ENCODE measurements around the gene TMBIM4. TPM values are rescaled to one million over a fixed set of nuclear protein-coding genes. Genes with fewer than 3 reads are reported as not detected.
"Not testable (repeated sequence)": the region's sequence is repeated elsewhere in the genome, so short reads cannot be mapped to it uniquely, and the experiment has no call there.

The TMBIM4 gene
- total RNA-seq, 2 experiments from 2014 or later: 19.2 to 57.0 TPM

DNA sequence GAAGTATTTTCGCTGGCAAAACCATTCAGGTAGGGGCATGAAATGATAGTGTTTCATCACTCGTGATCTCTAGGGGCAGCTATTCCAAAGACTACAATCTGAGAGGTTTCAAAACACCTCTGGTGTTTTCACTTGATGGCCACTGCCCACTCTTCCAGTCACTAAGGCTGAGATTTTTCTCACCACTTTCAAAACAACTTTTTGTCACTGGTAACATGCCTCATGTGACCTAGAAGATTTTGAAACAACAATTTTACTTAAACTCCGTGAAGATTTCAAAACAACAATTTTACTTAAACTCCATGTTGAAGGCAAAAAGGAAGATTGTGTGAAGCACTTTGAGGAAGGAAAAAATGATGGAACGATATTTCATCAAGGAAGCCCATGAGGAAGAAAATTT is 18.0 kb upstream of the TMBIM4 start:
- CTCF ChIA-PET (ENCODE audit: unreplicated experiment): no interaction called here
- intact Hi-C loops (cut with micrococcal nuclease; ENCODE audit: unreplicated experiment): no loop called here
- no peak for DNase-seq (ENCODE audit: low spot score)

DNA sequence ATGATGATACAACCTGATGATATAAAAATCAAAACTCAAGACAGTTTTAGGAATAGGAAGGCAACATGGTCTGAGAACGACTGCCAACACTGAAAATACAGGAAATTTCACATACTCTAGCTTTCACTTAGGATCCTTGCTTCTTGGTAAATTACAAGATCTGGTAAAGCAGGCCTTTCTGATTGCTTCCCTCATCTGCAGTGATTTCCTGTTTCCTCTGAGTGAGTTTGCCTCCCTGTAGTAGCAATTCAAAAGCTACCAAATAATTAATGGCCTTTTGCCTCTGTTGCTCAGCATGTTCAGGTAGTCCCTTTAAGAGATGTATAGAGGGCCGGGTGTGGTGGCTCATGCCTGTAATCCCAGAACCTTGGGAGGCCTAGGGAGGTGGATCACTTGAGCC is 17.2 kb upstream of the TMBIM4 start:
- Histone ChIP-seq H3K36me3 (ENCODE audit: insufficient read depth, low read length) (no peaks in the 10 kb centered on the region), H3K4me2 (ENCODE audit: low read length) (peak overlapping the region; percentile 15; the same call in 1 of the 2 replicates), H3K79me2 (ENCODE audit: insufficient read depth, low read depth, low read length) (no peaks in the 10 kb centered on the region), H3K9me2 (ENCODE audit: insufficient read depth, low read length) (no peaks in the 10 kb centered on the region), H3K4me1 (ENCODE audit: insufficient read depth, low read length, poor library complexity, severe bottlenecking) (peaks cover 18% of the 10 kb centered on the region), H3K27ac (ENCODE audit: low read depth, low read length, poor library complexity, severe bottlenecking) (peak overlapping the region; percentile 5), H3K4me3 (ENCODE audit: low read depth, low read length, poor library complexity, severe bottlenecking) (no peak overlapping the region), H3K9me3 (ENCODE audit: low read length) (no peaks in the 10 kb centered on the region), H2AFZ (ENCODE audit: low read length) (peak overlapping the region; percentile 74; the same call in 1 of the 2 replicates), H4K20me1 (ENCODE audit: insufficient read depth, low read length) (no peaks in the 10 kb centered on the region)
- intact Hi-C loops (cut with micrococcal nuclease; ENCODE audit: unreplicated experiment): no loop called here
- ChIA-PET CTCF (ENCODE audit: unreplicated experiment) (no interaction called here), POLR2A (interaction anchor here (0.5 to 2.2 kb wide), 3 partner anchors 9 to 1266 kb away, joined by 3 to 8 read pairs (median 4); no protein-coding TSS in a partner anchor)
- DNase-seq (ENCODE audit: low spot score): peak; percentile 24
- TF ChIP-seq, protein P1, sequence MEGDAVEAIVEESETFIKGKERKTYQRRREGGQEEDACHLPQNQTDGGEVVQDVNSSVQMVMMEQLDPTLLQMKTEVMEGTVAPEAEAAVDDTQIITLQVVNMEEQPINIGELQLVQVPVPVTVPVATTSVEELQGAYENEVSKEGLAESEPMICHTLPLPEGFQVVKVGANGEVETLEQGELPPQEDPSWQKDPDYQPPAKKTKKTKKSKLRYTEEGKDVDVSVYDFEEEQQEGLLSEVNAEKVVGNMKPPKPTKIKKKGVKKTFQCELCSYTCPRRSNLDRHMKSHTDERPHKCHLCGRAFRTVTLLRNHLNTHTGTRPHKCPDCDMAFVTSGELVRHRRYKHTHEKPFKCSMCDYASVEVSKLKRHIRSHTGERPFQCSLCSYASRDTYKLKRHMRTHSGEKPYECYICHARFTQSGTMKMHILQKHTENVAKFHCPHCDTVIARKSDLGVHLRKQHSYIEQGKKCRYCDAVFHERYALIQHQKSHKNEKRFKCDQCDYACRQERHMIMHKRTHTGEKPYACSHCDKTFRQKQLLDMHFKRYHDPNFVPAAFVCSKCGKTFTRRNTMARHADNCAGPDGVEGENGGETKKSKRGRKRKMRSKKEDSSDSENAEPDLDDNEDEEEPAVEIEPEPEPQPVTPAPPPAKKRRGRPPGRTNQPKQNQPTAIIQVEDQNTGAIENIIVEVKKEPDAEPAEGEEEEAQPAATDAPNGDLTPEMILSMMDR (conservative IDR thresholded peaks at IDR 0.05; ENCODE audit: low read length): no peak
- no peak for TF ChIP-seq EZH2phosphoT487 (IDR thresholded peaks at IDR 0.05; ENCODE audit: borderline replicate concordance, low read depth, low read length)
- BruUV-seq (replicated peaks): no TSS peak

More for the DNA sequence above, 18.0 kb upstream of the TMBIM4 start:
- H3K4me1 ChIP-seq (ENCODE audit: insufficient read depth, low read length, poor library complexity, severe bottlenecking): peaks cover 18% of the 10 kb centered on the region
- no peaks in the 10 kb centered on the region for H3K36me3 ChIP-seq (ENCODE audit: insufficient read depth, low read length)
- POLR2A ChIA-PET: interaction anchor here (0.5 kb wide), 1 partner anchor 1267 kb away, joined by 3 read pairs; no protein-coding TSS in a partner anchor
- H3K79me2 ChIP-seq (ENCODE audit: insufficient read depth, low read depth, low read length): no peaks in the 10 kb centered on the region
- H3K9me3 ChIP-seq (ENCODE audit: low read length): no peaks in the 10 kb centered on the region
- H3K9me2 ChIP-seq (ENCODE audit: insufficient read depth, low read length): no peaks in the 10 kb centered on the region
- no peak for TF ChIP-seq EZH2phosphoT487 (IDR thresholded peaks at IDR 0.05; ENCODE audit: borderline replicate concordance, low read depth, low read length)
- TF ChIP-seq, protein P1 (conservative IDR thresholded peaks at IDR 0.05; ENCODE audit: low read length): no peak
- no peak overlapping the region for H3K27ac ChIP-seq (ENCODE audit: low read depth, low read length, poor library complexity, severe bottlenecking)
- no peak overlapping the region for H3K4me2 ChIP-seq (ENCODE audit: low read length)
- peak overlapping the region; percentile 74; the same call in 1 of the 2 replicates for H2AFZ ChIP-seq (ENCODE audit: low read length)
- no peaks in the 10 kb centered on the region for H4K20me1 ChIP-seq (ENCODE audit: insufficient read depth, low read length)
- no TSS peak for BruUV-seq (replicated peaks)
- no peak overlapping the region for H3K4me3 ChIP-seq (ENCODE audit: low read depth, low read length, poor library complexity, severe bottlenecking)

DNA sequence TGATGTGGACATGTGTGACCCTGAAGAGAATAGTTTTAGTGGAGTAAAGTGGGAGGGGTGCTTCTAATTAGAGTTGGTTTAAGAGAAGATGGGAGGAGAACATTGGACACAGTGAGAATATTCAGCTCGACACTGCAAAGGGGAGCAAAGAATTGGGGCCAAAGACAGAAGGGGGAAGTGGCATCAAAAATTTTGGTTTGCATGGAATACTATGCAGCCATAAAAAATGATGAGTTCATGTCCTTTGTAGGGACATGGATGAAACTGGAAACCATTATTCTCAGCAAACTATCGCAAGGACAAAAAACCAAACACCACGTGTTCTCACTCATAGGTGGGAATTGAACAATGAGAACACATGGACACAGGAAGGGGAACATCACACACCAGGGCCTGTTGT is 15.0 kb upstream of the TMBIM4 start:
- H4K20me1 ChIP-seq (ENCODE audit: insufficient read depth, low read length); H3K9me3 ChIP-seq (ENCODE audit: low read length); BruUV-seq (replicated peaks); H3K4me2 ChIP-seq (ENCODE audit: low read length); intact Hi-C loops (cut with micrococcal nuclease; ENCODE audit: unreplicated experiment); H3K79me2 ChIP-seq (ENCODE audit: insufficient read depth, low read depth, low read length); POLR2A ChIA-PET; H2AFZ ChIP-seq (ENCODE audit: low read length); DNase-seq (ENCODE audit: low spot score); CTCF ChIA-PET (ENCODE audit: unreplicated experiment); H3K4me3 ChIP-seq (ENCODE audit: low read depth, low read length, poor library complexity, severe bottlenecking); H3K36me3 ChIP-seq (ENCODE audit: insufficient read depth, low read length); H3K27ac ChIP-seq (ENCODE audit: low read depth, low read length, poor library complexity, severe bottlenecking); H3K9me2 ChIP-seq (ENCODE audit: insufficient read depth, low read length): not testable (repeated sequence)
- peaks cover 11% of the 10 kb centered on the region for H3K4me1 ChIP-seq (ENCODE audit: insufficient read depth, low read length, poor library complexity, severe bottlenecking)
